ENCODE results near the gene CASP8.

CASP8 gene

GRCh38 chr2:201307876-201308275 lies 47.5 kb downstream of the CASP8 start:
- TF ChIP-seq CTCF (IDR thresholded peaks at IDR 0.05; ENCODE audit: control insufficient read depth, insufficient read depth, low read depth, low read length, missing control alignments): no peak
- H3K4me3 ChIP-seq (ENCODE audit: control insufficient read depth, low read depth, low read length): no peak overlapping the region
- no peak for DNase-seq (ENCODE audit: low read depth)

- H3K4me3 ChIP-seq (ENCODE audit: control insufficient read depth, low read depth, low read length): no peak overlapping the region
- DNase-seq (ENCODE audit: low read depth): no peak
- no peak for TF ChIP-seq CTCF (IDR thresholded peaks at IDR 0.05; ENCODE audit: control insufficient read depth, insufficient read depth, low read depth, low read length, missing control alignments)
Measured at GRCh38 chr2:201308914-201309313, 48.6 kb downstream of the CASP8 start.

- H3K4me3 ChIP-seq (ENCODE audit: control insufficient read depth, low read depth, low read length): no peak overlapping the region
- DNase-seq (ENCODE audit: low read depth): no peak
- TF ChIP-seq CTCF (IDR thresholded peaks at IDR 0.05; ENCODE audit: control insufficient read depth, insufficient read depth, low read depth, low read length, missing control alignments): no peak
Measured at GRCh38 chr2:201313362-201313761, 53.0 kb downstream of the CASP8 start.

- no peak overlapping the region for H3K4me3 ChIP-seq (ENCODE audit: control insufficient read depth, low read depth, low read length)
- TF ChIP-seq CTCF (IDR thresholded peaks at IDR 0.05; ENCODE audit: control insufficient read depth, insufficient read depth, low read depth, low read length, missing control alignments): no peak
- DNase-seq (ENCODE audit: low read depth): no peak
Measured at GRCh38 chr2:201319511-201319910, 59.2 kb downstream of the CASP8 start.

GRCh38 chr2:201320257-201320656 lies 59.9 kb downstream of the CASP8 start:
- H3K4me3 ChIP-seq (ENCODE audit: control insufficient read depth, low read depth, low read length): no peak overlapping the region
- no peak for TF ChIP-seq CTCF (IDR thresholded peaks at IDR 0.05; ENCODE audit: control insufficient read depth, insufficient read depth, low read depth, low read length, missing control alignments)
- no peak for DNase-seq (ENCODE audit: low read depth)

- DNase-seq (ENCODE audit: low read depth): no peak
- TF ChIP-seq CTCF (IDR thresholded peaks at IDR 0.05; ENCODE audit: control insufficient read depth, insufficient read depth, low read depth, low read length, missing control alignments): no peak
- H3K4me3 ChIP-seq (ENCODE audit: control insufficient read depth, low read depth, low read length): no peak overlapping the region
Measured at GRCh38 chr2:201320701-201321100, 60.4 kb downstream of the CASP8 start.

- no peak overlapping the region for H3K4me3 ChIP-seq (ENCODE audit: control insufficient read depth, low read depth, low read length)
- no peak for TF ChIP-seq CTCF (IDR thresholded peaks at IDR 0.05; ENCODE audit: control insufficient read depth, insufficient read depth, low read depth, low read length, missing control alignments)
- no peak for DNase-seq (ENCODE audit: low read depth)
Measured at GRCh38 chr2:201322772-201323171, 62.4 kb downstream of the CASP8 start.

Measured in AG09309 (cell line).